ENCODE measurements around the gene EXD3.

The EXD3 gene

GRCh38 chr9:137458194-137459151, 35.5 kb upstream of the EXD3 start:
- H3K9me2 ChIP-seq (replicated peaks; ENCODE audit: insufficient read depth, low read length), result no peaks in the 10 kb centered on the region
- no peak for DNase-seq

DNA sequence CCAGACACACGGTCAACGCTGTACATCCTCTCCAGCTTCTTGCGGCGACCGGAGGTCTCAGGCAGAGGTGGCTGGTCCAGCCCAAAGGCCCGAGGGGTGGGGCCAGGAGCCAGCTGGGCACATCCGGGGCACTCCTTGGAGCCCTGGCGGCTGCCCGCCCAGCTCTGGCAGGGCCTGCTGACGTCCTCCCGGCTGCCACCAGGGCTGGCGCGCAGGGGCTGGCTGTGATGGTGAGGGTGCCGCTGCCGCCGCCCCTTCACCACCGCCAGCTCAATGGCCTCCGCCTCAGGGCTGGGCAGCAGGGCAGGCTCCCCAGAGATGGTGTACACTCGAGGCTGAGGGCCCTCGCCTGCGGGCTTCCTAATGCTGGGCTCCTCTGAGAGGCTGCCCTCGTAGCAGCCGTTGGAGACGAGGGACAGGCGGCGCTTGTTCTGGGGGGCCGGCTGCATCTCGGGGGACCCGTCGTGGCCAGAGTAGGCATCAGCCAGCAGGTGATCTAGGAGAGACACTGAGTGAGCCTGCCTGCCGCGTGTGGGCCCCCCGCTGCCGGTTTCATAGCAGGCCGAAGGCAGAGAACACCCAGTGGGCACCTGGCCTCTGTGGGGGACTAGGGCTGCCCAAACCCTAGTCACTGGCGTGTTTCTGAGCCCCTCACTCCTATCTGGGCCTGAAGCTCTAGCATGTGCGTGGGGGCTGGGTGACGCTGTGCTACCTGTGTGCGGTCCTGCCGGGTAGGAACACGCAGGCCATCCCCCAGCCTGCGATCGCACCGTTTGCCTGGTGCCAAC, 34.6 kb upstream of the EXD3 start:
- Histone ChIP-seq H3K27ac (ENCODE audit: low read length) (no peak overlapping the region), H3F3A (ENCODE audit: insufficient read depth, low read length) (no peaks in the 10 kb centered on the region), H3K36me3 (replicated peaks; ENCODE audit: insufficient read depth, low read length) (no peaks in the 10 kb centered on the region; the same call in 1 of the 2 replicates), H3K9me2 (replicated peaks; ENCODE audit: insufficient read depth, low read length) (no peaks in the 10 kb centered on the region), H3K9ac (ENCODE audit: low read length) (no peak overlapping the region), H4K20me1 (ENCODE audit: insufficient read depth, low read length) (no peaks in the 10 kb centered on the region), H3K27me3 (replicated peaks; ENCODE audit: insufficient read depth, low read length) (peaks cover 3% of the 10 kb centered on the region; the same call in 1 of the 2 replicates), H2AFZ (ENCODE audit: low read length) (no peak overlapping the region), H3K9me3 (replicated peaks; ENCODE audit: insufficient read depth, low read length) (no peaks in the 10 kb centered on the region), H3K4me2 (ENCODE audit: low read depth, low read length) (peak overlapping the region; percentile 95; the same call in 1 of the 2 replicates), H3K4me3 (ENCODE audit: low read length) (no peak overlapping the region), H3K79me2 (ENCODE audit: low read length) (peaks cover 5% of the 10 kb centered on the region; the same call in 1 of the 2 replicates), H3K4me1 (ENCODE audit: low read length) (peaks cover 12% of the 10 kb centered on the region; the same call in 1 of the 2 replicates)
- DNase-seq, result no peak
- TF ChIP-seq EZH2 (optimal IDR thresholded peaks at IDR 0.05; ENCODE audit: low read depth, low read length), result no peak
- TF ChIP-seq EZH2phosphoT487 (IDR thresholded peaks at IDR 0.05; ENCODE audit: low read length), result no peak
- TF ChIP-seq CTCF (IDR thresholded peaks at IDR 0.05; ENCODE audit: low read length), result no peak

More at GRCh38 chr9:137458194-137459151, 35.5 kb upstream of the EXD3 start:
- Histone ChIP-seq H3K79me2 (ENCODE audit: low read length) (peaks cover 5% of the 10 kb centered on the region; the same call in 1 of the 2 replicates), H3K27me3 (replicated peaks; ENCODE audit: insufficient read depth, low read length) (peaks cover 3% of the 10 kb centered on the region; the same call in 1 of the 2 replicates), H3F3A (ENCODE audit: insufficient read depth, low read length) (no peaks in the 10 kb centered on the region), H3K36me3 (replicated peaks; ENCODE audit: insufficient read depth, low read length) (no peaks in the 10 kb centered on the region; the same call in 1 of the 2 replicates), H3K27ac (ENCODE audit: low read length) (no peak overlapping the region), H3K4me3 (ENCODE audit: low read length) (peak overlapping the region; percentile 83), H3K9me3 (replicated peaks; ENCODE audit: insufficient read depth, low read length) (no peaks in the 10 kb centered on the region), H3K4me1 (ENCODE audit: low read length) (peaks cover 12% of the 10 kb centered on the region; the same call in 1 of the 2 replicates), H3K9ac (ENCODE audit: low read length) (peak overlapping the region; percentile 67), H4K20me1 (ENCODE audit: insufficient read depth, low read length) (no peaks in the 10 kb centered on the region), H3K4me2 (ENCODE audit: low read depth, low read length) (peak overlapping the region; percentile 95), H2AFZ (ENCODE audit: low read length) (no peak overlapping the region)
- TF ChIP-seq EZH2phosphoT487 (IDR thresholded peaks at IDR 0.05; ENCODE audit: low read length), result no peak
- TF ChIP-seq EZH2 (optimal IDR thresholded peaks at IDR 0.05; ENCODE audit: low read depth, low read length), result no peak
- no peak for TF ChIP-seq CTCF (IDR thresholded peaks at IDR 0.05; ENCODE audit: low read length)

DNA sequence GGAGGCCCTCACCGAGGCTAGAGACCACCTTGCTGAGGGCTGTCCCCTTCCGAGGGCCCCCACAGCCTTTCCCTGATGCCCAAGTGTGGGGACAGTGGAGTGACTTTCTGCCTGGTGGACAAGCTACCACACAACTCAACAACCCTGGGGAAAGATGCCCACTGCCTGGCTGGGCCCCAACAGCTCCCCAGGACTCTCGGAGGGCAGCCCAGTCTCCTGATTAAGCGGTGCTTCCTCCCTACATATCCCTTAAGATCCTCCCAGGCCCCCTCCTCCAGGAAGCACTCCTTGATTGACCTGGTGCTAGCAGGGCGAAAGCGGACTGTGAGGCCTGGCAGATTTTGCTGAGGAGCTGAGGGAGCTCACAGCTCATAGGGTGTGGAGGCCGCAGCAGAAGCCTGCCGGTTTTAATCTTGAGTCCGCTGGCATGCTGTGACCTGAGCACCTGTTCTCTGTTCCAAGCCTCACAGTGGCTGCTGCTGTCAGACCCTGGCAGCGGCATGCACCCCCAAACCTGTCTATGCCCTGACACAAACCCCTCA, 34.0 kb upstream of the EXD3 start:
- Histone ChIP-seq H3K9me2 (replicated peaks; ENCODE audit: insufficient read depth, low read length) (no peaks in the 10 kb centered on the region), H3K4me3 (ENCODE audit: low read length) (no peak overlapping the region), H3K9me3 (replicated peaks; ENCODE audit: insufficient read depth, low read length) (no peaks in the 10 kb centered on the region), H2AFZ (ENCODE audit: low read length) (no peak overlapping the region), H3K36me3 (replicated peaks; ENCODE audit: insufficient read depth, low read length) (no peaks in the 10 kb centered on the region; the same call in 1 of the 2 replicates), H3K27me3 (replicated peaks; ENCODE audit: insufficient read depth, low read length) (no peaks in the 10 kb centered on the region), H4K20me1 (ENCODE audit: insufficient read depth, low read length) (no peaks in the 10 kb centered on the region), H3K9ac (ENCODE audit: low read length) (no peak overlapping the region), H3K4me2 (ENCODE audit: low read depth, low read length) (no peak overlapping the region), H3K79me2 (ENCODE audit: low read length) (peaks cover 5% of the 10 kb centered on the region; the same call in 1 of the 2 replicates), H3F3A (ENCODE audit: insufficient read depth, low read length) (no peaks in the 10 kb centered on the region), H3K27ac (ENCODE audit: low read length) (no peak overlapping the region), H3K4me1 (ENCODE audit: low read length) (peaks cover 12% of the 10 kb centered on the region; the same call in 1 of the 2 replicates)
- DNase-seq, result no peak
- TF ChIP-seq EZH2 (optimal IDR thresholded peaks at IDR 0.05; ENCODE audit: low read depth, low read length) (no peak), CTCF (IDR thresholded peaks at IDR 0.05; ENCODE audit: low read length) (no peak), EZH2phosphoT487 (IDR thresholded peaks at IDR 0.05; ENCODE audit: low read length) (no peak)
